Measurements from ENCODE around the gene IFNE. TPM values are rescaled to one million over a fixed set of nuclear protein-coding genes. Genes with fewer than 3 reads are reported as not detected.

IFNE gene
- total and polyA plus RNA-seq, 9 of the 15 experiments (the other 6 are each of a cell fraction or from before 2014, with no cell fraction given): not detected

GRCh38 chr9:21473236-21473635, 8.9 kb downstream of the IFNE start (continued):
- no peak for TF ChIP-seq ZBTB49 (CRISPR knock-in tag; IDR thresholded peaks at IDR 0.05; ENCODE audit: borderline replicate concordance)
- no peak for TF ChIP-seq ZC3H4 (CRISPR knock-in tag; IDR thresholded peaks at IDR 0.05; ENCODE audit: borderline replicate concordance)

- H3K36me3 ChIP-seq (ENCODE audit: control insufficient read depth, insufficient read depth, low read length): no peaks in the 10 kb centered on the region
- H3K9ac ChIP-seq (ENCODE audit: insufficient read depth in 1 of 2, low read depth in 2 of 2, low read length in 2 of 2): no peak overlapping the region
- WGBS (ENCODE audit: insufficient coverage, low coverage, missing lambda C conversion rate): no CpG with 5 or more reads among the region's 5 CpGs
- ChIA-PET POLR2A (no interaction called here), CTCF (ENCODE audit: low intra/inter-chr PET ratio) (no interaction called here)
- H3K4me1 ChIP-seq (replicated peaks in 1 of 2; ENCODE audit: control insufficient read depth in 2 of 2, insufficient read depth in 2 of 2, low read length in 2 of 2): no peaks in the 10 kb centered on the region
- FAIRE-seq (no peak), DNase-seq (ENCODE audit: extremely low read depth in 1 of 4, low spot score in 3 of 4) (no peak), ATAC-seq (no peak)
- no peak for TF ChIP-seq XRCC4 (IDR thresholded peaks at IDR 0.05; ENCODE audit: extremely low read depth, insufficient read depth, insufficient read length)
- no peaks in the 10 kb centered on the region for H3K9me3 ChIP-seq (replicated peaks; ENCODE audit: control insufficient read depth, insufficient read depth, low read depth, low read length)
- intact Hi-C loops (cut with micrococcal nuclease) (no loop called here), in situ Hi-C loops (cut with MboI) (no loop called here)
- H4K20me1 ChIP-seq (replicated peaks; ENCODE audit: control insufficient read depth, insufficient read depth, low read length): no peaks in the 10 kb centered on the region
- no peak overlapping the region for H3K4me2 ChIP-seq (ENCODE audit: insufficient read depth, low read length)
- no peak overlapping the region for H3K27ac ChIP-seq (ENCODE audit: extremely low read depth, low read depth, low read length)
- no peak overlapping the region for H3K4me3 ChIP-seq
- H2AFZ ChIP-seq (ENCODE audit: low read depth, low read length): no peak overlapping the region
- no peaks in the 10 kb centered on the region for H3K27me3 ChIP-seq (ENCODE audit: control insufficient read depth in 2 of 2, insufficient read depth in 2 of 2, low read length in 2 of 2)
- H3K9me1 ChIP-seq (ENCODE audit: control insufficient read depth, insufficient read depth, low read length): no peaks in the 10 kb centered on the region
- H3K79me2 ChIP-seq (ENCODE audit: control insufficient read depth, insufficient read depth, low read length): no peaks in the 10 kb centered on the region
- BruUV-seq (replicated peaks): no TSS peak
These were observed 12.0 kb downstream of the IFNE start for GRCh38 chr9:21470126-21470525.

Data from K562 (cell line).